GM23248 (cell line): ENCODE measurements around the gene PRRT2.

Experiments used
- EZH2 ChIP-seq: fragments of 200-600 bp; sonication (generic); IDR thresholded peaks from 2 replicates; pipeline ENCODE4 v1.6.1; 2018; ENCODE audit warnings: antibody characterized with exemption, mild to moderate bottlenecking; ENCODE audit not compliant: insufficient read depth, poor library complexity, severe bottlenecking
- EZH2phosphoT487 ChIP-seq: fragments of 200-600 bp; sonication (generic); IDR thresholded peaks from 2 replicates; pipeline ENCODE4 v1.6.1; 2018; ENCODE audit warnings: antibody characterized with exemption, moderate library complexity, mild to moderate bottlenecking, low read depth; ENCODE audit not compliant: insufficient read depth

- TF ChIP-seq EZH2 (no peak), EZH2phosphoT487 (no peak)
Measured at GRCh38 chr16:29848420-29849297, 36.7 kb downstream of the PRRT2 start.
